ENCODE results near the gene RPL18A.
"Not testable (repeated sequence)": the region's sequence is repeated elsewhere in the genome, so short reads cannot be mapped to it uniquely, and the experiment has no call there.

The RPL18A gene

GRCh38 chr19:17866964-17867486 lies 7.3 kb downstream of the RPL18A start:
- no peak for DNase-seq

DNA sequence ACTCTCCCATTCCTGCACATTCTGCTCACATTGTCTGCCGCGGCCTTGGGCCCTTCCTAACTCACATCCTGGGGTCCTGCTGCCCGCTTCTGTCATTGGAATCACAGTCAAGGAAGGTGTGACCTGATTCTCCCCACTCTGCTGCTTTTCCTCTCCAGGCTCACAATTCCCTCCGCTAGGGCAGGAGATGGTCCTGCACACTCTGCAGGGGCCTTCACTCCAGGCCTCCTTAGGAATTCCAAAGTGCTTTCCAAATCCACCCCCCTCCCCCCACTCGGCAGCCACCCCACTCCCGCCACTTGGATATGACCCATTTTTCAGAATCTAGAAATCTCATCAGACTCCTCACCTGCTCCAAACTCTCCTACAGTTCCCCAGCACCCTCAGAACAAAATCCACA lies 9.0 kb downstream of the RPL18A start:
- no peak for DNase-seq

GRCh38 chr19:17869114-17869608 lies 9.5 kb downstream of the RPL18A start:
- no peak for DNase-seq

DNA sequence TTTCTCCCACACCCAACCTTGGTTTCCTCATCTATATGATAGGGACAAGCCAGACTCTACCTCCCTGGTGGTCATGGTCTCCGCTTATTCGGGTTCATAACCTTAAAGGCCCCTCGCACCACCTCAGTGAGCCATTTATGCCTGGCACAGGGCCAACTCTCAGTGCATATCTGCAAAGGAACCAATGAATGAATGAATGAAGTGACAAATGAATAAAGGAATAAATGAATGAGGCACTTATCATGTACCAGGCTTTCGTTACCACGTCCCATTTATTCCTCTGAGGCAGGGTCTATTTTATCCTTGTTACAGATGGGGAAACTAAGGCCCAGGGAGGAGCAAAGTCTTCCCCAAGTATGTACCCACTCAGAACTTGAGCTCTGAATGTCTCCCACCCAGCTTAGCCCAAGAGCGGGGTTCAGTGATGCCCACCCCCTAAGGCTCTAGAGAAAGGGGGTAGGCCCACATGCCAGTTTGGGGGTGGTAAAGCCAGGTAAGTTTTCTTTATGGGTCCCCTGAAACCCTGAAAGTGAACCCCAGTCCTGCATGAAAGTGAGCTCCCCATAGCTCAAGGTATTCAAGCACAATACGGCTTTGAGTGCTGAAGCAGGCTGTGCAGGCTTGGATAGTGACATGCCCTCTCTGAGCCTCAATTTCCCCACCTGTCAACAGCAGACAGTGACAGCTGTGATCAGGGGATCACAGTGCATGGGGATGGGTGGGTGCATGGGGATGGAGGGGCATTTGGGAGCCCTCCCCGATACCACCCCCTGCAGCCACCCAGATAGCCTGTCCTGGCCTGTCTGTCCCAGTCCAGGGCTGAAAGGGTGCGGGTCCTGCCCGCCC lies 11.5 kb downstream of the RPL18A start:
- DNase-seq = no peak

DNA sequence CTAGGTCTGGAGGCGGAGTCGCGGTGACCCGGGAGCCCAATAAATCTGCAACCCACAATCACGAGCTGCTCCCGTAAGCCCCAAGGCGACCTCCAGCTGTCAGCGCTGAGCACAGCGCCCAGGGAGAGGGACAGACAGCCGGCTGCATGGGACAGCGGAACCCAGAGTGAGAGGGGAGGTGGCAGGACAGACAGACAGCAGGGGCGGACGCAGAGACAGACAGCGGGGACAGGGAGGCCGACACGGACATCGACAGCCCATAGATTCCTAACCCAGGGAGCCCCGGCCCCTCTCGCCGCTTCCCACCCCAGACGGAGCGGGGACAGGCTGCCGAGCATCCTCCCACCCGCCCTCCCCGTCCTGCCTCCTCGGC lies 12.2 kb downstream of the RPL18A start, which contains the start of gene SLC5A5:
Gene SLC5A5 (plus strand): TSS at position 68 of the 373 bp plus-strand sequence. CDS start 375 bp downstream, outside the sequence.
- peak; percentile 69 for DNase-seq

DNA sequence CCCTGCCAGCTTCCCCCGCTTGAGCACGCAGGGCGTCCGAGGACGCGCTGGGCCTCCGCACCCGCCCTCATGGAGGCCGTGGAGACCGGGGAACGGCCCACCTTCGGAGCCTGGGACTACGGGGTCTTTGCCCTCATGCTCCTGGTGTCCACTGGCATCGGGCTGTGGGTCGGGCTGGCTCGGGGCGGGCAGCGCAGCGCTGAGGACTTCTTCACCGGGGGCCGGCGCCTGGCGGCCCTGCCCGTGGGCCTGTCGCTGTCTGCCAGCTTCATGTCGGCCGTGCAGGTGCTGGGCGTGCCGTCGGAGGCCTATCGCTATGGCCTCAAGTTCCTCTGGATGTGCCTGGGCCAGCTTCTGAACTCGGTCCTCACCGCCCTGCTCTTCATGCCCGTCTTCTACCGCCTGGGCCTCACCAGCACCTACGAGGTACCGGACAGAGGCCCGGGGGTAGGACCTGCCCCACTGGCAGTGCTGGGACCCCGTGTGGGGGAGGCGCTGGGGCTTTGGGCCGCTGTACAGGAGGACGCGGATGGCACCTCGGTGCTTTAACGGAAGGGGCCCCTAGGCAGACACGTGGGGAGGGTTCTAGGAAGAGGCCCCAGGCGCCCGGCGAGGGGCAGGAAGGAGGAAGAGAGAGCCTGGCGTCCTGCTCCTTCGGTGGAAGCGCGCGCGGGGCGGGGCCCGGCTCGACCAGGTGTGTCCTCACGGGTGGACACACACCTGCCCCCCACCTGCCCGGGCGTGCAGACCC lies 12.7 kb downstream of the RPL18A start:
- peak; percentile 81 for DNase-seq

DNA sequence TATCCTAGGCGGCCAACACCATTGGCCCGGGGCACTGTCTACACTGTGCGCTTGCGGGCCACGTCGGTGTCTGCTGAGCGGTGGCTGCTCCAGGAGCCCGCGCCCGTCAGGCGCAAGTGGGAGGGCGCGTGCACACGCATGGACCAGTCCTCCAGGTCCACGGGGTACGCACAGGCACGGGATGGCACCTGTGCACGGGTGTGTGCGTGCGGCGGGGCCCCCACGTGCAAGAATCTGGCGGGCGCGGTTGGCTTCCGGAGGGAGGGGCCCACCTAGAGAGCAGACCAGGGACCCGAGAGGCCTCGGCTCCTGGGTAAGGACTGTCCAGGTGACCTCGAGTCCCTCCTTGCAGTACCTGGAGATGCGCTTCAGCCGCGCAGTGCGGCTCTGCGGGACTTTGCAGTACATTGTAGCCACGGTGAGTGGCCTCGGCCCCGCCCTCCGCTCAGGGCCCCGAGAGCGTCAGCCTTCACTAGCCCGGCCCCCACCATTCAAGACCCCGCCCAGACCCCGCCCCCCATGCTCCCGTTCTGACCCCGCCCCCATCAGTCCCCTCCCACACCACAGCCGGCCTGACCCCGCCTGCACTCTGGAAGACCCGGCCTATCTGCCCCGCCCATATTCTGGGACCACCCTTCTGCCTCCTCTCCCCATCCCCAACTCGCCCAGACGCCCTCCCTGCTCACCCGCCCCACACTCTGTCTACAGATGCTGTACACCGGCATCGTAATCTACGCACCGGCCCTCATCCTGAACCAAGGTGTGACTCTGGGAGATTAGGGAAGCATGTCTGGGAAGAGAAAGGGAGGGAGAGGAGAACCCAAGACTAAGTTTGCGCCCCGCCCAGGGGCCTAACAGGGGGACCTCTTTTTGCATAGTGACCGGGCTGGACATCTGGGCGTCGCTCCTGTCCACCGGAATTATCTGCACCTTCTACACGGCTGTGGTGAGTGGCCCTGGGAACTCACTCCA lies 14.4 kb downstream of the RPL18A start:
- peak; percentile 85 for DNase-seq

- DNase-seq = no peak
Measured at GRCh38 chr19:17874758-17875135, 15.0 kb downstream of the RPL18A start.

DNA sequence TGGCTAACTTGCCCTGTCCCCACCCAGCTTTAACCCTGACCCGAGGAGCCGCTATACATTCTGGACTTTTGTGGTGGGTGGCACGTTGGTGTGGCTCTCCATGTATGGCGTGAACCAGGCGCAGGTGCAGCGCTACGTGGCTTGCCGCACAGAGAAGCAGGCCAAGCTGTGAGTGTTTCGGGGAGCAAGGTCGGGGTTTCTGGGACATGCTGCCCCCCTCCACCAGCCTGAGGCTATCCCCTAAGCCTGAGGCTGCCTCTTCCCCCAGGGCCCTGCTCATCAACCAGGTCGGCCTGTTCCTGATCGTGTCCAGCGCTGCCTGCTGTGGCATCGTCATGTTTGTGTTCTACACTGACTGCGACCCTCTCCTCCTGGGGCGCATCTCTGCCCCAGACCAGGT lies 18.0 kb downstream of the RPL18A start:
- no peak for DNase-seq

GRCh38 chr19:17879466-17879865 lies 19.8 kb downstream of the RPL18A start:
- no peak for DNase-seq

- no peak for DNase-seq
Measured at GRCh38 chr19:17881701-17882100, 22.0 kb downstream of the RPL18A start.

DNA sequence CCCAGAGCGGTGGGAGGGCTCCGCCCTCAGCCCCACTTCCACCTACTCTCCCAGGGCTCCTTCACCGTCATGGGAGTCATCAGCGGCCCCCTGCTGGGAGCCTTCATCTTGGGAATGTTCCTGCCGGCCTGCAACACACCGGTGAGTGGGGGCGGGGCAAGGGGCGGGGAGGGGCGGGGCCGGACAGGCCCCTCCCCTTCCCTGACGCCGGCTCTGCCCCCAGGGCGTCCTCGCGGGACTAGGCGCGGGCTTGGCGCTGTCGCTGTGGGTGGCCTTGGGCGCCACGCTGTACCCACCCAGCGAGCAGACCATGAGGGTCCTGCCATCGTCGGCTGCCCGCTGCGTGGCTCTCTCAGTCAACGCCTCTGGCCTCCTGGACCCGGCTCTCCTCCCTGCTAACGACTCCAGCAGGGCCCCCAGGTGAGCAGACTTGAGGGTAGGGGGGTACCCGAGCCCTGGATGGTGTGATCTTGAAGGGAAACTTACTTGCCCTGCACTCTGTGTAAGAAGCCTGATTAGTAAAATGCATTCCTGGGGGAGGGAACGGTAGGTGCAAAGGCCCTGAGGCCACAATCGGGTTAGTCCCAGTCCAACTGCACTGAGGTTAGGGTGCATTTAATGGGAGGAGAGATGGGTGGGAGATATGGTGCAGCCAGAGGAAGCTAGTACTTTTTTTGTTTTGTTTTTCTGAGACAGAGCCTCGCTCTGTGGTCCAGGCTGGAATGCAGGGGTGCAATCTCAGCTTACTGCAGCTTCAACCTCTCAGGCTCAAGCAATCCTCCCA lies 24.1 kb downstream of the RPL18A start:
- no peak for DNase-seq

DNA sequence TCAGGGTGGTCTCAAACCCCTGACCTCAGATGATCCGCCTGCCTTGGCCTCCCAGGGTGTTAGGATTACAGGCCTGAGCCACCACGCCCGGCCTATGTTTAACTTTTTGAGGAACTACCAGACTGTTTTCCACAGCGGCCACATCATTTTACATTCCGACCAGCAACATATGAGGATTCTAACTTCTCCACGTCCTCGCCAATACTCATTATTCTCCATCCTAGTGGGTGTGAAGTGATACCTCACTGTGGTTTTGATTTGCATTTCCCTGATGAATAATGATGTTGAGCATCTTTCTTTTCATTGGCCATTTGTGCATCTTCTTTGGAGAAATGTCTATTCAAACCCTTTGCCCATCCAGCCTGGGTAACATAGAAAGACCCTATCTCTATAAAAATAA lies 26.8 kb downstream of the RPL18A start:
- no peak for DNase-seq

GRCh38 chr19:17887221-17887620 lies 27.5 kb downstream of the RPL18A start:
- DNase-seq = not testable (repeated sequence)

GRCh38 chr19:17888260-17888659 lies 28.6 kb downstream of the RPL18A start:
- no peak for DNase-seq

DNA sequence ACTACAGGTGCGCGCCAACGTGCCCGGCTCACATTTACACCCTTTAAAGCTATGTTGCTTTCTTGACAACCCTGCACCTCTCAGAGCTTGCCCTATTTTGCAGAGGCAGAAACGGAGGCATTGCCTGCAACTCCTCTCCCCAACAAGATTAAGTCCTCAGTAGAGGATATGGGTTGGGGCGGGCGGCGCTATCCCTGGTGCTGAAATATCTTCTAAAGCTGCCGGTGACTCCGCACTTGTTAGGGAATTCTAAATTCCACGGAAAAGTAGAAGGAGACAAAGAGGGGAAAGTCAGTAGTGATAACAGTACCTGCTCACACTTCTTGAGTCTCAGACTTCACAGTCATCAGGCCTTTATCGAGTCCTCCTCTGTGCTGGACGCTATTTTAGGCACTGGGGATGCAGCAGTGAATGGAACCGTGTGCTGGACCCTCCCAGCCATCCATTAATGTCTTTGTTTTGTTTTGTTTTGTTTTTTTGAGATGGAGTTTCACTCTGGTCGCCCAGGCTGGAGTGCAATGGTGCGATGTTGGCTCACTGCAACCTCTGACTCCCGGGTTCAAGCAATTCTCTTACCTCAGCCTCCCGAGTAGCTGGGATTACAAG lies 30.0 kb downstream of the RPL18A start:
- no peak for DNase-seq

DNA sequence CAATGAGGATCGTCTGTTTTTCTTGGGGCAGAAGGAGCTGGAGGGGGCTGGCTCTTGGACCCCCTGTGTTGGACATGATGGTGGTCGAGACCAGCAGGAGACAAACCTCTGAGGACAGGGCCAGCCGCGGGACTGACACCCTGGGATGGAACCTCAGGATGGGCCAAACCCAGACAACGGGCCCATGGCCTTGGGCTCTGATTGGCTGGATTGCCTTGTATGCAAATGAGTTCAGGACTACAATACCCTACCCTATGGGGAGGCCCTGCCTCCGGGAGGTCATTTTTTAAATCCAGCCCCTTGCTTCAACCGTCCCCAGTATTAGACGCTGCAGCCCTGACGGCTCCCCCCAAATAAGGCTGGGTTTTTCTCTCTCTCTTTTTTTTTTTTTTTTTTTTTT lies 34.1 kb downstream of the RPL18A start:
- no peak for DNase-seq

- no peak for DNase-seq
Measured at GRCh38 chr19:17902701-17903100, 43.0 kb downstream of the RPL18A start.

- no peak for DNase-seq
Measured at GRCh38 chr19:17908244-17908643, 48.5 kb downstream of the RPL18A start.

DNA sequence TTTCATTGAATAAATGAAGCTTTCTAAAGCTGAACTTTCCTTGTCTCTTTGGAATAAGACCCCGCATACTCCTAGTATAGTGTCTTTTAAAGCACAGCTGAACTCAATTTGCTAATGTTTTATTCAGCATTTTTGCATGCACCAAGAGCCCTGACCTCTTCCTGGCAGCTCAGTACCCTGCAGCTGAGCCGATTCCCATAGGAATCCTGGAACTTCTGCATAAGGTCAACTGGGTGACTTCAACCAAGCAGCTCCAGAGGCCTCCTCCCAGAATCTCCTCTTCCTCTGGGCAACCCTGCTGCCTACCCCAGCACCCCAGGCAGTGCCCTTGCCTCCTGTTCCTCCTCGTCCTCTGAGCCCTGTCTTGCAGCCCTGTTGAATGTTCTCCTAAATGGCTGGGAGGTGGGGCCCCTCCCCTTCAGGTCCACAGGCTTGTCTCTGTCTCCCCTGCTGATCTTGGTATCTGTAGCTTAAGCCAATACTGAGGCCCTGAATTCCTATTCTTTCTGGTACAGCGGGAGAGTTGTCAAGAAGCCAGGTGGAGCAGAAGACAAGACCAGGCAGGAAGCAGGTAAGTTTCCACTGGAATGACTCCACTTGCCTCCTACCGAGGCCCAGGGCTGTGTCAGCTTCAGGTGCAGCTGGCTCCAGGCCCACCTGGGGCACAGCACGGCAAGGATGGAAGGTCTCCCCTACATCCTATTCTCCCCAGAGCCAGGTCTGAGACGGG lies 49.5 kb downstream of the RPL18A start:
- no peak for DNase-seq
